ENCODE measurements around the gene SIRT6. TPM values are rescaled to one million over a fixed set of nuclear protein-coding genes. Genes with fewer than 3 reads are reported as not detected.

Gene SIRT6
- total and polyA plus RNA-seq, 2 donors (not counting 3 experiments of a cell fraction or from before 2014, with no cell fraction given), result 26.9 to 36.6 TPM

Small RNAs within 50 kb of the gene (small RNA-seq; reads per million reads assigned to genes)
- gene RF00017 (ENCODE audit: insufficient read depth, insufficient read length, low read depth, low replicate concordance), result not detected

Other genes starting within 250 kb of the SIRT6 start
- not detected in 2 replicates for gene NMRK2, start 249.5 kb downstream of the SIRT6 start, total RNA-seq
- not detected in 2 replicates for gene NMRK2, start 249.5 kb downstream of the SIRT6 start, polyA plus RNA-seq
- 157 and 170 TPM in 2 replicates for gene DAPK3, start 211.5 kb downstream of the SIRT6 start, total RNA-seq
- 175 and 176 TPM in 2 replicates for gene DAPK3, start 211.5 kb downstream of the SIRT6 start, polyA plus RNA-seq
- 2,318 and 2,351 TPM in 2 replicates for gene EEF2, start 197.1 kb downstream of the SIRT6 start, total RNA-seq
- gene EEF2, start 197.1 kb downstream of the SIRT6 start, polyA plus RNA-seq, result 1,496 and 1,538 TPM in 2 replicates
- gene PIAS4, start 174.8 kb downstream of the SIRT6 start, total RNA-seq, result 46.2 and 47.2 TPM in 2 replicates
- gene PIAS4, start 174.8 kb downstream of the SIRT6 start, polyA plus RNA-seq, result 23.6 and 26.2 TPM in 2 replicates
- 28.0 and 29.0 TPM in 2 replicates for gene ZBTB7A, start 115.7 kb downstream of the SIRT6 start, total RNA-seq
- 8.2 and 10.8 TPM in 2 replicates for gene ZBTB7A, start 115.7 kb downstream of the SIRT6 start, polyA plus RNA-seq
- 171 TPM in 2 replicates for gene MAP2K2, start 58.4 kb downstream of the SIRT6 start, total RNA-seq
- 126 and 161 TPM in 2 replicates for gene MAP2K2, start 58.4 kb downstream of the SIRT6 start, polyA plus RNA-seq
- not detected in 2 replicates for gene CREB3L3, start 28.9 kb downstream of the SIRT6 start, total RNA-seq
- gene CREB3L3, start 28.9 kb downstream of the SIRT6 start, polyA plus RNA-seq, result not detected in 2 replicates
- 0.18 and 0.27 TPM in 2 replicates for gene ANKRD24, start 126 bp upstream of the SIRT6 start, total RNA-seq
- gene ANKRD24, start 126 bp upstream of the SIRT6 start, polyA plus RNA-seq, result 0.07 and 0.08 TPM in 2 replicates
- gene EBI3, start 47.0 kb upstream of the SIRT6 start, total RNA-seq, result 0.29 and 0.46 TPM in 2 replicates
- gene EBI3, start 47.0 kb upstream of the SIRT6 start, polyA plus RNA-seq, result 1.0 and 1.8 TPM in 2 replicates
- gene YJU2, start 64.5 kb upstream of the SIRT6 start, total RNA-seq, result 21.5 and 23.0 TPM in 2 replicates
- 20.7 and 22.9 TPM in 2 replicates for gene YJU2, start 64.5 kb upstream of the SIRT6 start, polyA plus RNA-seq
- not detected in 2 replicates for gene SHD, start 96.7 kb upstream of the SIRT6 start, total RNA-seq
- gene SHD, start 96.7 kb upstream of the SIRT6 start, polyA plus RNA-seq, result not detected in 2 replicates
- not detected in 2 replicates for gene TMIGD2, start 119.8 kb upstream of the SIRT6 start, total RNA-seq
- not detected in 2 replicates for gene TMIGD2, start 119.8 kb upstream of the SIRT6 start, polyA plus RNA-seq
- 25.8 and 26.0 TPM in 2 replicates for gene FSD1, start 122.0 kb upstream of the SIRT6 start, total RNA-seq
- 55.5 and 95.4 TPM in 2 replicates for gene FSD1, start 122.0 kb upstream of the SIRT6 start, polyA plus RNA-seq
- gene STAP2, start 156.3 kb upstream of the SIRT6 start, total RNA-seq, result 11.8 and 12.2 TPM in 2 replicates
- 21.7 and 21.8 TPM in 2 replicates for gene STAP2, start 156.3 kb upstream of the SIRT6 start, polyA plus RNA-seq
- gene MPND, start 161.0 kb upstream of the SIRT6 start, total RNA-seq, result 21.1 and 22.1 TPM in 2 replicates
- gene MPND, start 161.0 kb upstream of the SIRT6 start, polyA plus RNA-seq, result 13.8 and 14.8 TPM in 2 replicates
- gene SH3GL1, start 218.0 kb upstream of the SIRT6 start, total RNA-seq, result 143 and 153 TPM in 2 replicates
- 145 and 191 TPM in 2 replicates for gene SH3GL1, start 218.0 kb upstream of the SIRT6 start, polyA plus RNA-seq
- 44.5 and 47.8 TPM in 2 replicates for gene CHAF1A, start 220.1 kb upstream of the SIRT6 start, total RNA-seq
- gene CHAF1A, start 220.1 kb upstream of the SIRT6 start, polyA plus RNA-seq, result 19.5 and 32.1 TPM in 2 replicates

Data from endothelial cell of umbilical vein (primary cell).